GM18526 (cell line): ENCODE data around the gene AXIN1.

Experiments
- POLR2A ChIP-seq: IDR thresholded peaks from 3 replicates; pipeline ENCODE4 v1.6.1; 2011; ENCODE audit not compliant: insufficient read length; ENCODE audit errors: extremely low read depth

The AXIN1 gene

DNA sequence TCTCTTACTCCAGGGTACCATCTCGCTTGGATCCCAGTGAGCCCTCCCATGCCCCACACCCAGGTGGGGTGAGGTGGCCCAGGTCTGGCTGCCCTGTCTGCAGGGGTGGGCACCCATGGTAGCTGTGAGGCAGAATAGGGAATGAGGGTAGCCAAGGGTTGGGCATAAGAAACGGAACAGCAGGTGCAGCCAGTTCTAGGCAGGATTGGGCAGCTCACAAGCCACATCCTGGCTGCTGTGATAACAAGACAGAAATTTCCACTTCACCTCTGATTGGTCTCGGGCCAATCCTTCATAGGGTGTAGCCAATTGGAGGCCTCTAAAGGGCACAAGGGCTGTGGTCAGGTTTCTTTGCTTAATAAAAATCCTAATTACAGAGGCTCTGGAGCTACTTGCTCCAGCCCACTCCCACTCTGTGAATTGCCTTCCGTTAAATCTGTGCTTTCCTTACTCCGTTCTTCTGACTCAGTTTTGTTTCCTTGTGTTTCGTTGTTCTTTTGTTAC is 73.6 kb downstream of the AXIN1 start:
- TF ChIP-seq POLR2A, result no peak

DNA sequence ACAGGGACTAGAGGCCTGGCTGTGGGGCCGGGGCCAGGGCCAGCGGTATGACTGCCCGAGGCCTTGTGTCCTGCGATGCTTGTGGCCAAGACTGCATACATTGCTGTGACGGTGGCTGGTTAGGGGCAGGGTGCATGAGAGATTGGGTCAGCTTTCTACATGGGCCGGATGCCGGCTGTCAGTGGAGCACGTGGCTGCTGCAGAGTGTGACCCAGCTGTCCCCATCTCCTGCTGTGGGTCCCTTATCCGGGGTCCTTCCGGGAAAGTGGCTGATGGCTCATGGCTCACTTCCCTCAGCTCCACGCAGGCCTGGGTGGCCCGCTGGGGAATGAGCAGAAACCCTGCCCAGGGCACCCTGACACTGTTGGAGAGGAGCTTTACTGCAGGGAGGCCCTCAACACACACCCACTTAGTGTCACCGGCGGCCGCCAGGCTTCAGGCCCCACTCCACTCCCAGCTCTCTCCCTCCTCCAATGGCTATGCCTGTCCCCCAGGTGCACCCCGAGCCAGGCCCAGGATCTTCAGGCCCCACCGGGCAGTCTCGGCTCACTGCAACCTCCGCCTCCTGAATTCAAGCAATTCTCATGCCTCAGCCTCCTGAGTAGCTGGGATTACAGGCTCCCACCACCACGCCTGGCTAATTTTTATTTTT is 76.0 kb downstream of the AXIN1 start:
- TF ChIP-seq POLR2A, result no peak

DNA sequence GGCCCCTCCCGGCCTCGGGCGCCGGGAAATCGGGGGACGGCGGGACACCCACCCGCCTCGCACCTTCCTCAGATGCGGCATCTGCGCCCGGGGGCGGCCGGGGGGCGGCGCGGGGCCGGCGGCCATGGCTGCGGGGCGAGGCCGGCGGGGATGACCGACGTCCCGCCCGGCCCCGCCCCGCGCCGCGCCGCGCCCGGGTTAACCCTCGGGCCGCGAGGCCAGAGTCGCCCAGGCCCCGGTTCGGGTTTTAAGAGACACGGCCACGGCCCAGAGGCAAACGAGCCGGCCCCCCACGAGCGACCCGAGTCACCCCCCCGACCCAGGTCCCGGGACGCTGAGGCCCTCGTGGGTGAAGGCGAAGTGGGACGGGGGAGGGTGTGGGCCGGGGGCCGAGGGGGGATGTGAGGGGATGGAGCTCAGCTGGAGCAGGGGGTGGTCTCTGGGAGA is 76.7 kb downstream of the AXIN1 start, which contains the start of gene RGS11:
RGS11 (minus strand) TSS at position 159 of the 447 bp plus-strand sequence; CDS start at position 126, 33 bp downstream.
- no peak for TF ChIP-seq POLR2A

DNA sequence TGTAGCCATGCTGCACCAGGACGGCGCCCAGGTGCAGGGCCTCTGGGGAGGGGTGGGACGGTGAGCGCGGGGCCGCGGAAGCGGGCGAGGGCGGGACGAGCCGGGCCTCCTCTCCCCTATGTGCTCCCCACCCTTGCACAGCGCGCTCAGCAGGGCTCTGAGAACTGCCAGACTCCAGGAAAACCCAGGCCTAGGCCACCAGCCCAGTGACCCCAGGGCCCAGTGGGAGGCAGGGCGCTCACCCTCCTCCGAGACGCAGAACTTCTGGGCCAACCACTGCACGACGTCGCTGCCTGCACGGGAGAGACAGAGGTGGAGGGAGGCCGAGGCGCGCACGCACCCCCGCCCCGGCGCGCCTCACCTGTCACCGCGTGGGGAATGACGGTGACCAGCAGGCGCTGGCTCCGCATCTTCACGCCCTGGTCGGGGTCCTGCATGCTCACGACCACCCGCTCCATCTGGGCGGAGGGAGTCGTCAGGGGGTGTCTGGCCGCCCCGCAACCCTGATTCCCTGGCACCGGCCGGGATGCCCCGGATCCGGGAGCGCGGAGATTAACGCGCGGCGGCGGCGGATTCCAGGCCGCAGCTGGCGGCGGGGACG is 77.4 kb downstream of the AXIN1 start:
- TF ChIP-seq POLR2A, result no peak

DNA sequence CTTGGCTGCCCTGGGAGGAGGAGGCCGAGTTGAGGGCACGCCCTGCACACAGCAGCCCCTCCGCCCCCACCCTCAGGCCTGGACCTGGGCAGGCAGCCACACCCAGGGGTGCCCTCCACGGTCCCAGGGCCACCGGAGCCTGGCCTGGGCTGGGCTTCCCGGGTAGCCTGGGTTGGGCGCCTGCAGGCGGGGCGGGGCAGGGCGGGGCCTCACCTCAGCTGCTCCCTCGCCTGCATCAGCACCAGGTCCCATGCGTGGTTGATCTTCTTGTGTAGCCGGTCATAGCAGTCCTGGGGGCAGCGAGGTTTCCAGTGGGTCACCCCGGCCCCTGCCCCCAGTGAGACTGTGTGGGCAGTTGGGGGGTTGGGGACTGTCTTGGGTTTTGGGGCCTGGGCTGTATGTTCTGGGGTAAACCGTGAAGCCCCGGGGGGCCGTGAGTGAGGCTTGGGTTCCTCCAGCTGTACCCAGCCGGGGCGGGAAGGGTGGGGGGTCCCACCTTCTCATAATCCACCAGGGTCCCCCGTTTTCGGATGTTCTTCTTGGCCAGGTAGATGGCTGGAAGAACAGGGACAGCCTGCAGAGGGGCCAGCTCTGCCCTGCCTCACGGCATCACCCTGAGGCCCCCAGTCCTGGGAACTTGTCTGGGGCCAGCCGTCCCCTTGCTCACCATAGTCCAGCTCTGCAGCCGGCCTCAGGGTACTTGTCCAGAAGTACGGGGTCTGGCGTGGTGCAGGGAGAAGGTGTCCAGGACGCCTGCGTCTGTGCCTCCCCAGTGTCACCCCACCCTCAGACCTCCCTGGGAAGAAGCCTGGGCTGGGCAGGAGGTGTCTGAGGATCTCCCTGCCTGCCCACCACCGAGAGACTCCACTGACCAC is 78.7 kb downstream of the AXIN1 start:
- TF ChIP-seq POLR2A, result no peak

DNA sequence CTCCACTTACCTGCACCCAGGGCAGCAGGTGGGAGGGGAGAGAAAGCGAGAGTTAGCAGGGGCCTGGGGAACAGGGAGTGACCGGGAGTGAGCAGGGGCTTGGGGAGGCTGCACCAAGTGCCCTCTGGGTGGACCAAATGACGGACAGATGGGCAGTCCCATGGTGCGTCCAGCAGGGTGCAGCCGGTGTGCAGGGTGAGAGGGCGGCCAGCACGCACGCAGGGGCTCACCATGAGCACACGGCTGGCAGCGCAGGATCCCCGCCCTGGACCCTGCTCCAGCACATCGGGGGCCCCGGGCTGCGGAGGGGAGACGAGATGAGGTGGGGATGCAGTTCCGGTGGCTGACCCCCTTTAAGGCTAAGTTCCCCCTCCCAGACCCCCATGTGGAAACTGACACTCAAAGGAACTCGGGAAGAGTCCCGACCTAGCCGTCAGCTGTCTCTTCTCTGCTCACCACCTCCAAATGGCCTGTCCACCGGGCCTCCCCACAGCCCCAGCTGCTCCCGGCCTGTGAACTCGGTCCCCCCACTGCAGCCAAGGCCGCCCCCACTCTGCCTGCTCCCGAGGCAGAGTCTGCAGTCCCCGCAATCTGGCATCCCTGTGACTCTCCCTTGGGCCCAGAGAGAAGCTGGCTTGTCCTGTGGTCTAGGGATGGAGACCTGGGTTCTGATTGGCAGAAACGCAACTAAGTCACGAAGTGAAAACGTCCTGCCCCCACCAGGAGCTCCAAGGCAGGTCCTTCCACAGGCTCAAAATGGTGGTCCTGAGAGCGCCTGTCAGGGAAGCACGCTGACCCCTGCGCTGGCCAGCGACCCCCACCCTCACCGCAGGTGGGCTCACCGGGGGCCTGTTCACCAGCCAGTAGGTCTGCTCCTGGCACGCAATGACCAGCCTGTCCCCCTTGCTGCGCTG is 79.6 kb downstream of the AXIN1 start:
- no peak for TF ChIP-seq POLR2A

DNA sequence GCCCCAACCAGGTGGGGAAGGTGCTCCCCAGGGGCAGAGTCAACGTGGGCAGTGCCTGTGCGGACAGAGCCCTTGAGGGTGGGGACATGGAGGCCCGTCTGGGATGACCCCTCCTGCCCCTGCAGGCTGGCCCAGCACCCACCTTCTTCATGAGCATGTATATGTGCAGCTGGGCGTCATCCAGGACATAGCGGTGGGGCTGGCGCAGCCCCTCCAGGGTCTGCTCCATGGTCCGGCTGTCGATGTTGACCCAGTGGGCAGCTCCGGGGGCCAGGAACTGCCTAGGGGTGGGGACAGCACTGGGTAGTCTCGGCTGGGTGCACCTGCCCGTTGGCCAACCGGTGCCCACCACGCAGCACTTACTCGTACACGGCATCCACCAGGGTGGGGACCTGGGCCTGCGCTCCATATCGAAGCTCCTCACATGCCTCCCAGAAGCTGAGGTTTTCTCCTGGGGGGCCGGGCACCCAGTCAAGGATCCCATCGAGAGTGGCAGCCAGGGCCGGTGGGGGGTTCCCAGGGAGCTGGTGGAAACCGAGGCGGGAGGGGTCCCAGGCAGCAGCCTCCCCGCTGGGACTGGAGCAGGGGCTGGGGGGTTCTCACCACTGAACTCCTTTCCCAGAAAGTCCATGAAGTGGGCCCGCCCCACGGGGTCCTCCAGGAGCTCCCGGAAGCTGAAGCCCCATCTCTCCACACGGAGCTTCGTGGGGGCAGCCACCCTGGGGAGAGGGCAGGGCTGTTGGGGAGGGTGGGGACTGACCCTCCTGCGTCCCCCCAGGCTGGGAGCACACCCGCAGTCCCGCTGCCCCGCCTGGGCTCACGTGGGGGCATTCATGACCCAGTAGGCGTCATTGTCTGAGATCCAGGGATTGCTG is 81.9 kb downstream of the AXIN1 start:
- no peak for TF ChIP-seq POLR2A

DNA sequence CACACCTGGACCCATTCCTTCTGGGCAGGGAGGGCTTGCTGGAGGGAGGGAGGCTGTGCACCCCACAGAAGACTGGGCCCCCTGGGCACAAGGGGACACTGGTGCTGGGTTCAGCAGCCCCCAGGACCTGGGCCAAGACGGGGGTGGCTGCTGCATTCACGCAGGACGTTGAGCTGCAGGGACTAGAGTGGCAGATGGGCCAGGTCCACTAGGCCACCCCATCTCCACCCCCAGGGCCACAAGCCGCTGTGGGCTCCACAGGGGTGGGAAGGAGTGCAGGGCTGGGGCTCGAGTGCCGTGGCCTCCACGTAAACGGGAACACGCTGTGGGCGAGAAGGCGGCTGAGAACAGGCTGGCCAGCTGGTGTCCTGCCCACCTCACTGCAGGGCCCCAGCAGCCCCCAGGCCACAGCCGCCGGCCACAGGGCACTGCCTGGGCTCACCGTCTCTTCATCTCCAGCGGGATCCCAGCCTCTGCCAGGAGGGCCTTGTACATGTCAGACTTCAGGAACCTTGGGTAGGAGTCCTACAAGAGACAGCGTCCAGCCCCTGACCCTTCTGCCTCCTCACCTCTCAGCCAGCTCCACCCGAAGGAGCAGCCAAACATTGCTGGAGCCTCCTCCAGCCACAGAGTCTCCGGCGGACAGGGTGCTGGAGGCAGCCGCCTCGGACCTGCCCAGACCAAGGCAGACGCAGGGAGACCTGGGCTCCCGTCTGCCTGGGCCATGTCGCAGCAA is 83.3 kb downstream of the AXIN1 start:
- TF ChIP-seq POLR2A, result no peak

DNA sequence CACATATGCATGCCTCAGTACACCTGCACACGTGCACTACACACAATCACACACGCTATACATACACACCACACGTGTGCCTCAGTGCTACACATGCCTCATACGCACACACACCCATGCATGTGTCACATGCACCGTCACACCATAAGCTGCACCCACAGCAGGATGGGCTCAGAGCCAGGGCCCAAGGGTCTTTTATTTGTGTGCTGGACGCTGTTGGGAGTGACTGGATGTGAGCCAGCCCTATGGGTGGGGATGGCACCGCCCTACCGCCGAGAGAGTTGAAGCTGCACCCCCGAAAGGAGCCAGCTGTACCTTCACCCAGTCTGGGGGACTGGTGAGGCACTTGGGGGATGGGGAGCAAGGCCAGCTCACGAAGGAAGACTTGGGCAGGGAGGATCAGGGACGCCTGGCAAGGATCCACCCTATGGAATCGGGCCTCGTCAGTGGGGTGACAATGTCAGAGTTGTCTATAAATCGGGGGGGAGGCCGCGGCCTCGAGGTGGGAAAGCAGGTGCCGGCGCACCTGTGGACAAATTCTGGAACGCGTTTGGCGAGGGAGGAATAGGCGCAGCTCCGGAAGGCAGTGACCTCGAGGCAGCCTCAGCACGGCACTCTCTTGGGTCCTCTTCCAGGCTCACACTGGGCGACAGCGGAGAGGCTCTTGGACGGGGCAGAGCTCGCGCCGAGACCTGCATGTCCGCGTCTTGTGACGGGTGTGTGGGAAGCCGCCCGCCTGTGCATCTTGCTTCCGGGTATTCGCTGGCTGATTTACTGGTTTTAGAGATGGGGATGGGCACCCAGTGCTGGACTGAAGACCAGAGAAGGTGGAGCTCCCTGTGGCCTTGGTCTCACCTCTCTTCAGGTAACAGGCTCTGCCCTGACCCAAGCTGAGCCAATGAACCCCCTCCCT is 84.1 kb downstream of the AXIN1 start:
- no peak for TF ChIP-seq POLR2A

DNA sequence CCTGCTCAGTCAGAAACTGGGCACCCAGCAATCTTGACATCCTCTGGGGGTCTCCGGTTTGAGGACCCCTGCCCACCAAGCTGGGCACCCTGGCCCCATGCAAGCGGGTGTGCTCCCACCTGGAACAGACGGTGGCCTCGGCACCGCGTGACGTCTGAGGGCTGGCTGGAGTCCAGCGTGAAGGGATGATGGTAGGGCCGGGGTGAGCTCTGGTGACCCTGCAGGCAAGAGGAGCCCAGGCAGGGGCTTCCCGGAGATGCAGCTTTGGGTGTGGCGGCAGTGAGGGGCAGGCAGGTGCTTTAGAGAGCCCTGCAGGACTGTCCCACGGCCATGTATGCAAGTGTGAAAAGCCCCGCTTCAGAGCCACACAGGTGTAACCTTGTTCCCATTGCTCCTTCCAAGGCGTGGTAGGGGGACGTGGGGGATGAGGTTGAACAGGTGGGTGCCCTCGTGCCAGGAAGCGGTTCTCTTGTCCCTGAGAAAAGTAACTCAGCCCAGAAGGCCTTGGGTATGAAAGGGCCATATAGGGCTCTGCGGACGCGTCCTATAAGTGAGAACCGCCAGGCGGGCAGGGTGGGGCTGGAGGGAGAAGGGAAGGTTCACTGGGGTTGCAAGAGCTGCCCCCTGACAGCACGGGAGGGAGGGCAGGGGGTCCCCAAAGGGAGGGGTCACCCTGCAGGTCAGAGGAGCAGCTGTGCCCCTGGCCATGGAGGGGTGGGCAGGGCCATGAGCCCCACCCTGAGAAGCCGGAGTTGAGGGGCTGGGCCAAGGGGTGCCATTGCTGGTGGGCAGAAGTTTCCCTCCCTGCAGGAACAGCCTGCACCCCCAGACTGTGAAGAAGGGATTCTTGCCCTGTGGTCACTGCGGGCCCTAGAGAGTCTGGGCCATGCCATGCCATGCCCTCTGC is 86.0 kb downstream of the AXIN1 start:
- no peak for TF ChIP-seq POLR2A

DNA sequence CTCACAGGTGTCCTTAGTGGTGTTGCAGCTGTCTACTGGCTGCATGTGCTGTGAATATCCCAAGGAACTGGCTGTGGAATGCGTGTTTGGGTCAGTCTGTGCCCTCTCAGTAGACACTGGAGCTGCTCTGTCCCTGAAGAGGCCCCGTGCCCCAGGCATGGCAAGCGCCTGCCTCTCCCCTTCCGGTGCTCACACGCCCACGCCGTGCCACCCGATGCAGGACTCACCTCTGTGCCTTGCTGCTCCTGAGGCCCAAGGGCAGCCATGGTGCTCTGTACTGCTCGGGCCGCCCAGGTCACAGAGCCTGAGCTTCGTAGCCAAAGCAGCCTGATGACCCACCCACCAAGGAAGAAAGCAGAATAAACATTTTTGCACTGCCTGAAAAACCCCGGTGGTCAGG is 86.8 kb downstream of the AXIN1 start:
- no peak for TF ChIP-seq POLR2A
